PC-3 (cell line): ENCODE results near the gene GABRG3. TPM values are rescaled to one million over a fixed set of nuclear protein-coding genes. Genes with fewer than 3 reads are reported as not detected.

Experiments used
- ATAC-seq: fragments of 200-7000 bp; cut with Tn5 transposase; 2 replicates; pipeline ENCODE4 v1.9.1; 2020; ENCODE audit warnings: mild to moderate bottlenecking, moderate library complexity
- BruUV-seq: library from RNA; stranded (reverse); fragments of 400-500 nt; replicated peaks from 2 replicates; lab custom pipeline; 2021; lab: Mats Ljungman, UMichigan
- CTCF ChIA-PET: fragments of 300-600 bp; sonication (Branson Sonifier 250); formaldehyde crosslinking; loops from one replicate; lab custom pipeline; 2022; ENCODE audit warnings: antibody characterized with exemption; lab: Charles Lee
- POLR2A ChIA-PET: fragments of 300-600 bp; sonication (Branson Sonifier 250); formaldehyde crosslinking; loops from one replicate; lab custom pipeline; 2022; ENCODE audit warnings: antibody characterized with exemption; ENCODE audit not compliant: unreplicated experiment; lab: Charles Lee
- DNase-seq: peaks from one replicate; pipeline ENCODE4 v3.0.0-alpha.2; 2015
- H2AFZ ChIP-seq: fragments of 300-600 bp; sonication (generic); 2 replicates; pipeline ENCODE4 v1.6.0; 2016; ENCODE audit warnings: antibody characterized with exemption, low read length
- H3F3A ChIP-seq: fragments of 300-600 bp; sonication (generic); one replicate; pipeline ENCODE4 v1.6.0; 2017; ENCODE audit warnings: antibody characterized with exemption, low read length, control low read depth, mild to moderate bottlenecking; ENCODE audit not compliant: unreplicated experiment
- H3K27ac ChIP-seq: fragments of 300-600 bp; sonication (generic); 2 replicates; pipeline ENCODE4 v1.5.1; 2016; ENCODE audit warnings: mild to moderate bottlenecking, low read length
- H3K27me3 ChIP-seq: fragments of 300-600 bp; sonication (generic); 2 replicates; pipeline ENCODE4 v1.6.1; 2016; ENCODE audit warnings: low read length, mixed read lengths
- H3K36me3 ChIP-seq: fragments of 300-600 bp; sonication (generic); 2 replicates; pipeline ENCODE4 v1.6.1; 2016; ENCODE audit warnings: low read depth, mixed run types, low read length, mixed read lengths
- H3K4me1 ChIP-seq: fragments of 300-600 bp; sonication (generic); 2 replicates; pipeline ENCODE4 v1.5.1; 2016; ENCODE audit warnings: low read length; ENCODE audit not compliant: insufficient read depth
- H3K4me2 ChIP-seq: fragments of 300-600 bp; sonication (generic); 2 replicates; pipeline ENCODE4 v1.6.0; 2016; ENCODE audit warnings: low read length
- H3K4me3 ChIP-seq: fragments of 300-600 bp; sonication (generic); 2 replicates; pipeline ENCODE4 v1.5.1; 2016; ENCODE audit warnings: mild to moderate bottlenecking, low read length, mixed read lengths
- H3K79me2 ChIP-seq: fragments of 300-600 bp; sonication (generic); 2 replicates; pipeline ENCODE4 v1.6.1; 2017; ENCODE audit warnings: low read length, mixed read lengths
- H3K9ac ChIP-seq: fragments of 300-600 bp; sonication (generic); 2 replicates; pipeline ENCODE4 v1.6.0; 2016; ENCODE audit warnings: mild to moderate bottlenecking, low read length
- H3K9me2 ChIP-seq: fragments of 300-600 bp; sonication (generic); replicated peaks from 2 replicates; pipeline ENCODE4 v1.6.1; 2016; ENCODE audit warnings: mixed run types, low read length, mixed read lengths
- H3K9me3 ChIP-seq: fragments of 300-600 bp; sonication (generic); 2 replicates; pipeline ENCODE4 v1.6.1; 2016; ENCODE audit warnings: low read length, mixed read lengths
- H4K20me1 ChIP-seq: fragments of 300-600 bp; sonication (generic); 2 replicates; pipeline ENCODE4 v1.6.1; 2016; ENCODE audit warnings: low read length, mixed read lengths
- EZH2 ChIP-seq: fragments of 300-600 bp; sonication (generic); IDR thresholded peaks from one replicate; pipeline ENCODE4 v1.6.1; 2017; ENCODE audit warnings: antibody characterized with exemption, mild to moderate bottlenecking, low read length; ENCODE audit not compliant: unreplicated experiment
- EZH2phosphoT487 ChIP-seq: fragments of 300-600 bp; sonication (generic); IDR thresholded peaks from 2 replicates; pipeline ENCODE4 v1.6.1; 2018; ENCODE audit warnings: mild to moderate bottlenecking, antibody characterized with exemption, low read length, borderline replicate concordance
- intact Hi-C: fragments of 100-400 bp; cut with micrococcal nuclease; formaldehyde crosslinking; loops from 2 replicates; pipeline ENCODE4 v1.9.0; 2023
- total RNA-seq: library from RNA; depleted of rRNA; stranded (reverse); fragments of >200 nt; gene quantifications from 2 replicates; pipeline ENCODE4 v1.2.3, GENCODE V29; 2014
- TF ChIP-seq, protein P1 (sequence below): fragments of 300-600 bp; sonication (generic); conservative IDR thresholded peaks from 2 replicates; pipeline ENCODE4 v1.5.1; 2017; ENCODE audit warnings: antibody characterized with exemption, low read depth, mild to moderate bottlenecking, low read length

Gene GABRG3
- total RNA-seq, 1 experiment from 2014 or later, result 0.11 TPM

DNA sequence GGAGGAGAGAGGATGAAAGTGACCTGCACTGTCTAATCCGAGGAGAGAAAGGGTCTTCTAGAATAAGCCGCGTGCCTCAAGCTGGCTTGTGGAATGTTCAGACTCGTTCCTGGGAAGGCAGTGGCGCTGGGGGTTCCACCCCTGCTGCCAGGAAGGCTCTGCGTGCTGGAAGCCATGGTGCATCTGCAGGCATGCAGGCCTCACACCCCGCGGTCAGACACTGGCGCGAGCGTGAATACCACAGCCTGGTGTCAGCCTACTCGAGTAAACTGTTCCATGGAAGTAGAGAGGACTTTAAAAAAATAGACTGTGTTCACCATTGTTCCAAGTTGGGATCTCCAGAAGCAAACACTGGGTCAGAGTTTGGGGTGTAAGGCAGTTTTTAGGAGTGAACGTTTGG lies 25.9 kb upstream of the GABRG3 start:
- Histone ChIP-seq H3K9me2 (no peaks in the 10 kb centered on the region), H3K27ac (no peak overlapping the region), H3K9ac (no peak overlapping the region), H3K4me2 (no peak overlapping the region), H3K36me3 (no peaks in the 10 kb centered on the region), H3K79me2 (no peaks in the 10 kb centered on the region), H3F3A (no peaks in the 10 kb centered on the region), H3K4me1 (no peaks in the 10 kb centered on the region), H3K27me3 (no peaks in the 10 kb centered on the region), H3K4me3 (no peak overlapping the region), H2AFZ (no peak overlapping the region), H4K20me1 (no peaks in the 10 kb centered on the region), H3K9me3 (no peaks in the 10 kb centered on the region)
- CTCF ChIA-PET, result no interaction called here
- no TSS peak for BruUV-seq
- POLR2A ChIA-PET, result no interaction called here
- ATAC-seq, result no peak
- intact Hi-C loops, result no loop called here
- TF ChIP-seq, protein P1, sequence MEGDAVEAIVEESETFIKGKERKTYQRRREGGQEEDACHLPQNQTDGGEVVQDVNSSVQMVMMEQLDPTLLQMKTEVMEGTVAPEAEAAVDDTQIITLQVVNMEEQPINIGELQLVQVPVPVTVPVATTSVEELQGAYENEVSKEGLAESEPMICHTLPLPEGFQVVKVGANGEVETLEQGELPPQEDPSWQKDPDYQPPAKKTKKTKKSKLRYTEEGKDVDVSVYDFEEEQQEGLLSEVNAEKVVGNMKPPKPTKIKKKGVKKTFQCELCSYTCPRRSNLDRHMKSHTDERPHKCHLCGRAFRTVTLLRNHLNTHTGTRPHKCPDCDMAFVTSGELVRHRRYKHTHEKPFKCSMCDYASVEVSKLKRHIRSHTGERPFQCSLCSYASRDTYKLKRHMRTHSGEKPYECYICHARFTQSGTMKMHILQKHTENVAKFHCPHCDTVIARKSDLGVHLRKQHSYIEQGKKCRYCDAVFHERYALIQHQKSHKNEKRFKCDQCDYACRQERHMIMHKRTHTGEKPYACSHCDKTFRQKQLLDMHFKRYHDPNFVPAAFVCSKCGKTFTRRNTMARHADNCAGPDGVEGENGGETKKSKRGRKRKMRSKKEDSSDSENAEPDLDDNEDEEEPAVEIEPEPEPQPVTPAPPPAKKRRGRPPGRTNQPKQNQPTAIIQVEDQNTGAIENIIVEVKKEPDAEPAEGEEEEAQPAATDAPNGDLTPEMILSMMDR, result no peak
- TF ChIP-seq EZH2phosphoT487, result no peak
- TF ChIP-seq EZH2, result no peak
- no peak for DNase-seq

DNA sequence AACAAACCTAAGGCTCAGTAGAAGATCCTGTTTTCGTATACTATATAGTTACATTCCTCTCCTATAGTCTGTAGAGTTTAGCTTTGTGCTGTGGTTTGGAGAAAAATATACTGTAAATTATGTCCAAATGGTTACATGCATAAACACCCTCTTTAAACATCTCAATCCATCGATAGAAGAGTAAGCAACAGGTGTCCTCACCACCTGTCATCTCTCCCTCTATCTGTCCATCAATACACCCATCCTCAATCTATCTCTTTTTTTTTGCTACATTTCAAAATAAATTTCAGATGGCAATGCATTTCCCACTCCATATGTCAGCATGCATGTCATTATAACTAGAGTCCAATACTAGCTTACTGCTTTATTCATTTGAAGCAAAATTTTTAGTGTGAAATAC lies 21.0 kb upstream of the GABRG3 start:
- no peak overlapping the region for H3K27ac ChIP-seq
- peaks cover 3% of the 10 kb centered on the region; the same call in 1 of the 2 replicates for H3K9me3 ChIP-seq
- H3K4me1 ChIP-seq, result no peaks in the 10 kb centered on the region
- no peak for TF ChIP-seq EZH2
- TF ChIP-seq, protein P1, result no peak
- TF ChIP-seq EZH2phosphoT487, result no peak
- H3F3A ChIP-seq, result no peaks in the 10 kb centered on the region
- ATAC-seq (no peak), DNase-seq (no peak)
- ChIA-PET POLR2A (no interaction called here), CTCF (no interaction called here)
- BruUV-seq, result no TSS peak
- H3K9me2 ChIP-seq, result no peaks in the 10 kb centered on the region
- H2AFZ ChIP-seq, result no peak overlapping the region
- H3K4me3 ChIP-seq, result no peak overlapping the region
- intact Hi-C loops, result no loop called here
- no peaks in the 10 kb centered on the region for H3K79me2 ChIP-seq
- H4K20me1 ChIP-seq, result no peaks in the 10 kb centered on the region
- no peaks in the 10 kb centered on the region for H3K36me3 ChIP-seq
- H3K9ac ChIP-seq, result no peak overlapping the region
- H3K4me2 ChIP-seq, result no peak overlapping the region
- H3K27me3 ChIP-seq, result no peaks in the 10 kb centered on the region

DNA sequence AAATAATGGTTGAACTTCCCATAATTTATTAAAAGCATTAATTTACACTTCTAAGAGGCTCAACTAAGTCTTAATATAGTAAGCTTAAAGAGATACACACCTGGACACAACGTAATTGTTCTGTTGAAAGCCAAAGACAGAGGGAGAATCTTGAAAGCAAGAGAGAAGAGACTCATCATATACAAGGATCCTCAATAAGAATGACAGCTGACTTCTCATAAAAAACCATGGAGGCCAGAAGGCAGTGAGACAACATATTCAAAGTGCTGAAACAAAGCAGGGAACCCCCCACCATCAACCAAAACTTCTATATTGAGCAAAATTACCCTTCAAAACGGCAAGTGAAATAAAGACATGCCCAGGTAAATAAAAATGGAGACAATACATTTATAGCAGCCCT lies 16.6 kb upstream of the GABRG3 start:
- no peaks in the 10 kb centered on the region for H3F3A ChIP-seq
- H3K4me1 ChIP-seq, result no peaks in the 10 kb centered on the region
- intact Hi-C loops, result no loop called here
- DNase-seq (no peak), ATAC-seq (no peak)
- no peaks in the 10 kb centered on the region for H3K79me2 ChIP-seq
- H3K9ac ChIP-seq, result no peak overlapping the region
- ChIA-PET CTCF (no interaction called here), POLR2A (no interaction called here)
- no peaks in the 10 kb centered on the region for H3K9me2 ChIP-seq
- TF ChIP-seq, protein P1, result no peak
- no peak for TF ChIP-seq EZH2phosphoT487
- no peak for TF ChIP-seq EZH2
- H3K27me3 ChIP-seq, result no peaks in the 10 kb centered on the region
- H3K4me3 ChIP-seq, result no peak overlapping the region
- H3K36me3 ChIP-seq, result no peaks in the 10 kb centered on the region
- peaks cover 6% of the 10 kb centered on the region; the same call in 1 of the 2 replicates for H3K9me3 ChIP-seq
- no peak overlapping the region for H3K27ac ChIP-seq
- no TSS peak for BruUV-seq
- no peaks in the 10 kb centered on the region for H4K20me1 ChIP-seq
- H2AFZ ChIP-seq, result no peak overlapping the region
- H3K4me2 ChIP-seq, result no peak overlapping the region
